NCI-H510A treated with DMSO at 0.1 percent for 48 hours (cell line): ENCODE measurements around the gene PARD6G.
A peak's percentile ranks its signal among the peaks of the same experiment; 100 is the strongest.

Experiments
- DNase-seq: peaks from one replicate; lab custom pipeline; 2025; lab: John Stamatoyannopoulos, UW

PARD6G gene

DNA sequence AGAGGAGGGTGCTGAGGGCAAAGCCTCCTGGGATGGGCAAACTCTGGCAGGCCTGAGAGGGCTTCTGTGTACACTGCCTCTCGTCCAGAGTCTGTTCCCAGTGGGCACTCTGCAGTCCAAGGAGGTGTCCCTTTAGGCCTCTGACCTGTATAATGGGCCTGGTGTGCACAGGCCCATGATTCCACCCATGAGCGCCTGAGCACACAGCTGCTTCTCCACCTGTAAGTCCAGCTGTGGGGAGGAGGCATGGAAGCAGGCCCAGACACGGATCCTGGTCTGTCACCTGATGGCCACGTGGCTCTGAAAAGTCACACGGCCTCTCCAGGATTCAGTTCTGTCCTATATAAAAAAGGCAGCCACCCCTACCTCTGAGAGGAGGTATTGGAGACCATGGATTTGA lies 57.0 kb downstream of the PARD6G start:
- no peak for DNase-seq

DNA sequence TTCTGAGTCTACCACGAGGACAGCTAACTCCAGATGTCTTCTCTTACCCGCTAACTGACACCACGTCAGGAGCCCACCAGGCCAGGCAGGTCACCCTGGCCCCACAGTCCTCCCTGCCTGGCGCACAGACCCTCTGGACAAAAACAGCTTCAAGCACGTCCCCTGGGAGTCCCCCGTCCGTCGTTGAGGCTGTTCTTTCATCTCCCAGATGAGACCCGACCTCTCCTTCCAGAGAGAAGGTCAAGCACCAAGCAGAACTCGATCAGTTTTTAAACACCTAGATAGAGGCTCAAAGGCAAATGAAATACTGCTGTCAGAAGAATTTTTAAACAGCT lies 57.8 kb downstream of the PARD6G start:
- no peak for DNase-seq

DNA sequence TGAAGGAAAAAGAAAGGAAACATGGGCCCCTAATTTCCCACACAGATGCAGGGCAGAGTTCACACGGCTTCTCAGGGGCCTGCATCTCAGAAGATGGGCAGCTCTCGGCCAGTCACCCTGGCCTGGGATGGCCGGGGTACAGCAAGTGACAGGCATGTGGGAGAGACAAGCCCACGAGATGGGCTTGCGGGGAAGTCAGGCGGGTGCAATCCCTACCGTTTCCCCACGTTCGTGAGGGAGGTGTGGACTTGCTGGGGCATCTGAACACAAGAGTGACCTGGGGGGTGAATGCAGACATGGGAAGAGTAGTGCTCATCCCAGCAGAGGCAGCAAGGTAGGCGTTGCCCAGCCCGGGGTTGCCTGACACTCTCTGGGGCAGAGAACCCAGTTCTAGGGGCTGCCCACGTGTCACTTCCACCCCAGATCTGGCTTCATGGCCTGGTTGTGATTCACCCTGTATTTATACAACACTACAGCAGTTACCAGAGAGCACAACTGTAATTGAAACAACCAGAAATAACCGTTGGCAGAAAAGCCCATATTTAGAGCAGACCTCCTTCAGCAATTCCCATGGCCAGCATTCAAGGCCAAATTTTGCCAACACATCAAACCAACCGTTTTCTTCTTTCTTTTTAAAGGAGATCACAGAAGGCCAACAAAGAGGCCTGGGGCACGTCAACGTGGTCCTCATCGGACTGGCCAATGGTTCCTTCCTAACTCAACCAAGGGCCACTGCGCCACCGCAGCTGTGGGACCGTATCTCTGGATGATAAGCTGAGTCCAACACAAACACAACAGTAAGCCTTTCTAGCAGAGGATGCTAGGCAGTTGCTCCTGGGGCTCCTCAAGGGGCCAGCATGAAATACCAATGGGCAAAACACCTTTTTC lies 58.4 kb downstream of the PARD6G start:
- DNase-seq, result no peak

DNA sequence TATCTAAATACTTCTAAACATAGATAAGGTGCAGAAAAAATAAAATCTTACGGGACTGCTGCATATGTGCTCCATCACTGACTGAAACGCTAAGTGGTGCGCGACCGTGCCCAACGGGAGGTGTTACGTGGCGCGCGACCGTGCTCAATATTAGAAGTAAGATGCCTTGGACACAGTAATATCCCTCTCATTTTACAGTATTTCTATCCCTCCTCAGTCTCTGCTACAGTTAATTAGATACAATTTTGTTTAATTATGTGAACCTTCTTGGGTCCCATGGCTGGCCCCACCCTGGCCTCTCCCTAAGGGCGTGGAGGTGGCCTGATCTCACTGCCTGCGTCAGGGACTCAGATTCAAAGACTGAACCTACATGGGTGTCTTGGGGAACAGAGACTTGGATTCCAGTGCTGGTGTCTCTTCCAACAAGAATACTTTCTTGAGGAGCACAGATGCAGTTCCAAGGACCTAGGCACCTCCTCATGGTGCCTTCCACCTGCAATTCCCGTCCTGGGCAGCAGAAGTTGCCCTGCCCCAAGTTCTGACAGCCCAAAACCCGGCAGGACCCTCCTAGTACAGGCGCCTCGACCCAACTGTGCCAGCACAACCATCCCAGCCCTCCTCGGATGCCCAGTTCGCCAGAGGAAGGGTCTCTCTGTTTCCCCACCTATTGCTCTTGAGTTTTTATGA lies 59.2 kb downstream of the PARD6G start:
- DNase-seq, result no peak

DNA sequence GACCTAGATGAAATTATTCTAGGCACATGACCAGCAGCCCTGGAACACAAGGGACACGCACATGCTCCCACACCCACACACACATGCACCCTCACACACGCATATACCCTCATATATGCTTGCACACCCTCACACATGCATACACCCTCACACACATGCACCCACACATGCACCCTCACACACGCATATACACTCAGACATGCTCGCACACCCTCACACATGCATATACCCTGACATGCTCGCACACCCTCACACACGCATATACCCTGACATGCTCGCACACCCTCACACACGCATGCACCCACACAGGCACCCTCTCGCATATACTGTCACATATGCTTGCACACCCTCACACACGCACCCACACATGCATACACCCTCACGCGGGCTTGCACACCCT lies 61.8 kb downstream of the PARD6G start:
- DNase-seq, result no peak

DNA sequence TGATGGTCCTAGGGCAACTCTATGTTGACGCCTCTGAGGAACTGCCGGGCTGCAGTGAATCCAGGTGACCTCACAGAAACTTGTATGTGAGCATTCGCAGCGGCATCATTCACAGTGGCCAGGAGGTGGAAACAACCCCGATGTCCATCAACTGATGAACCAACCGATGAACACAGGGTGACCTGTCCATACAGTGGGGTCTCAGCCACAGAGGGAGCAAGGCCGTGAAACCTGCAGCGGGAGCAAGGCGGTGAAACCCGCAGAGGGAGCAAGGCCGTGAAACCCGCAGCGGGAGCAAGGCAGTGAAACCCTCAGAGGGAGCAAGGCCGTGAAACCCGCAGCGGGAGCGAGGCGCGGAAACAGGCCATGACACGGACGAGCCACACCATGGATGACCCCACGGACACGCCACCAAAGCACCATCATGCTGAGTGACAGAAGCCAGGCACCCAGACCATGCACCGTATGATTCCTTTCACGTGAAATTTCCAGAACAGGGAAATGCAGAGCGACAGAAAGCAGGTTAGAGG lies 63.0 kb downstream of the PARD6G start:
- DNase-seq, result no peak

DNA sequence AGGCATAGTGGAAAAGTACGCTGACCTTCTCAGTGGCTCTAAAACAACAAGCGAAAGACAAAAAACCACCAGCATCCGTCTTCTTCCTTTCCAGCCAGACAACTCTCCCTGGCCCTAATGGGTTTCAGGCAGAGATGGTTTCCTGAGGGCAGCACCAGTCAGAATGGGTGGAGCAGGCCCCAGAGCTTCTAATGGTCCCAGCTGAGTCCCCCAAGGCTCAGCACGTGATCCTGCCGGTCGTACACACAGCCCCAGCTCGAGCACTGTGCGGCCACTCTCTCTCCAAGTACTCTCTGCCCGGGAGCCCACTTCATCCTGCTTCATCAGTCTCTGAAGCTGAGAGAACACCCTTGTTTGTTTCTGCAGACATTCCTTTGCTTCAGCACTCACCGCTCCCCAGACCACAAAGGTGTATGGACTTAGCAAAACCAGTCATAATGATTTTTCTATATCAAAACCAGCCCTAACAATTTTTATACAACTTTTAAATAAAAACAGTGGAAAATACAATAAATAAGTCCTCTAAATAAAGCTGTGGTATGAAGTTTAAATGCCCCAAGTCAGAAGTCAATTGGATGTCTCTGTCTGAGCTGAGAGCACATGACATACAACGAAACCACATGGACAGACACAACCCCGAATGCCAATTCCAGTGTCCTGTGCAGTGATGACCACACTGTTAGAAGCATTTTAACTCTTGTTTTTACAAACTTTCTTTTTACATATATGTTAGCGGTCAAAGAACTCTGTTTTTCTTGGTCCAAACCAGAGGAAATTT lies 63.9 kb downstream of the PARD6G start:
- peak; percentile 13 for DNase-seq

DNA sequence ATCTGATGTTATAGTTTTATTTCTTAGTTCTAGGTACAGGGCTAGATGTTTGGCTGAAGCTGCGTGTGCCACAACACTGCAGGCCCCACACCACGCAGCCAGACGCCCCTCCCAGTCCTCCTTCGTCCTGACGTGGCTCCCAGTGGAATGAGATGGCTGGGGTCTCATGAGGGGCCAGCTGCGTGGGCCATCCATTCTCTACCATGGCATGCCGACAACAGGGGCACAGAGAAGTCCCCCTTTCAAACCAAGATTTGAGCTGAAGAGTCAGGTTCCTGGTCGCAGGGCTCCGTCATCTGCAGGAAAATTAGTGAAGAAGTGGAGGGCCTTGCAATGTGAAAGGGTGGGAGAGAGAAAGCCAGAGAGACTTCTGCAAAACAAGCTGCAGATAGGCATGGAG lies 64.5 kb downstream of the PARD6G start:
- DNase-seq, result no peak

DNA sequence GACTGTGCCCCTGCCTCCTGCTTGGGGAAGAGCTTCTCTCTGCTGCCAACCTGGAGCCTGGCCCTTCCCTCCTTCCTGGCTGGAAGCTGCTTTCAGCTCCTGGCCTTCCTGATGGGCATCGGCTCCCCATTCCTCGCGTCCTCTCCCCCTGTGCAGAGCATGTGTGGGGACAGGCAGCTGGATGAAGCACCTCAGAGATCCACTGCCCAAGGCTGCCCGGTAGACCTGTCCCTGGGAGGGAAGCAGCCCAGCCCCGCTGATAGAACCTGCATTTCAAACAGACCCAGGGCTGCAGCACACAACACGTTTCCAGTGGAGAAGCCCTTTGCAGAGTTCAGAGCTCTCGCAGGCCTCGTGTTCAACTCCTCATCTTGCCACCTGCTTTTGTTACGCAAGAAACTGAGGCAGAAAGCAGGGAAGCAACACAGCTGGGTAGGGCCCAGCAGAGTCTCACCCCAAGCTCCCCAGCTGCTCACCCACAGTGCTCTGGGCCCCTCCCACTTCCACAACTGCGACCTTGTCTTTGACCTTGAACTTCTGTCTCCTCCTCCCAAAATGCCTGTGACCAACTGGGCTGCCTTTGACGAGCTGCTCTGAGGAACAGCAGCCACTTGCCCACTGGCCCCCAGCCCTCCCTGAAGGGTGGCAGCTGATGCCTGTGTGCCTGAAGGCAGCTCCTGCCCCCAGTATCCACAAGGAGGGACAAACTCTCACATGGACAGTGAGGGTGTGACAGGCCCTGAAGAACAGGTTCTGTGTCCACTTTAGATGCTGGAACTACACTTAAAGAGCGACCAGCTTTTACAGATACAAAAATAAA lies 65.5 kb downstream of the PARD6G start:
- peak; percentile 21 for DNase-seq

DNA sequence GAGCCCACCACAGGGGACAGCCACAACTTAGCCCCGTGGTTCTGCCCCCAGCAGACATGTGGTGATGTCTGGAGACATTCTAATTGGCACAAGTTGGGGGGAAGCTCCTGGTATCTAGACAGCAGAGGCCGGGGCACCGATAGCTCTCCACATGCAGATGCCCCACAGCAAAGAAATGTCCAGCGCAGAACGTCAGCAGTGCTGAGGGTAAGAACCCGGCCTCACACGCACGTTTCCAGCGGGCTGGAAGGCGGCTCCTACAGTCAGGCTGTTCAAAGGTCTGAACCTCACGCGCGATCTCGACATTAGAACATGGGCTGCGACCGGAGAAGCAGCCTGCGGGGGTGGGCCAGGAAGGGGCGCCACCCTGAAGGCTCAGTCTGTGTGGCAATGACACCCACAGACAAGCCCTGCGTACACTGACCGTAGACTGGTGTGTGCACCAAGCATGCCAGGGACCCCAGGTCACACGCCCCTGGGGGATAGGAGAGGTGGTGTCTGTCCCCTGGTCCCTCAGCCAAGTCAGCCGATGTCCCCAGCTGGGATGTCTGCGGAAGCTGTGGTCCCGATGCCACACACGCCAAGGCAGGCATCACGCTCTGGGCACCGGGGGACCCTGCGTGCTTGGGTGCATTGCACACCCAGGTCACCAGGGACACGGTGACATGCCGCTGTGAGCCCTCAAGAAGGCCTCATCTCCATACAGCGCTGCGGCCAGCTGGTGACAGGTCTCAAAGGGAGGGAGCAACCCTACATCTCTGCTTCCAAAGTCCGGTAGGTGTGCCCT lies 66.3 kb downstream of the PARD6G start:
- DNase-seq, result no peak

DNA sequence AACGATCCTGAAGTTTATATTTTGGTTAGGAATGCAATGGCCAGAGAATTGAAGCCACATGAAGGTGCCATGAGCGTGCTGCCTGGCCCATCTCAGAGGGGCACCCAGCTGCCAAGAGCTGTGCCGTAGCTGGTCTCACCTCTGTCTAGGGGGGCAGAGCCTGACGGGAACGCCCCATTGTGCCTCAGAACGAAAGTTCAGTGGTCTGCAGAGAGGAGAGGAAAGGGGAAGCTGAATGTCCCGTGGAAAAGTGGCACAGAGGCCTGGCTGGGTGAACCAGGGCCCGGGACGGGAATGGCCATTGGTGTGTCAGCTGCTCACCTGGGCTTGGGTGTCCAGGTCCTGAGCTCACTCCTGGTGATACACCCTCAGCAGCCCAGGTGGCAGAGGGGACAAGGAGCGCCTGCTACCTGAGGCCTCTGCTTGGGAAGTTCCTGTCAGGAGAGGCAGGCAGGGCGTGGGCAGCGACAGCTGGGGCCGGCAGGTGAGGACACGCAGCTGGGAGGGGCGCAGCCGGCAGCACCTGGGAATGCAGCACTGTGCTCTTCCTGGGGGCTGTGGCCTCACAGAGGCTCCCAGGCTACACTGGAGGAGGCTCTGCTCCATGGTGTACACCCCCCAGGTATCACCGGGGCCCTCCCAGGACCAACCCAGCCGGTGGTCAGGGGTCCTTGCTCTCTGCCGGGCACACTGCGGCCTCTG lies 67.3 kb downstream of the PARD6G start:
- DNase-seq, result peak; percentile 75

DNA sequence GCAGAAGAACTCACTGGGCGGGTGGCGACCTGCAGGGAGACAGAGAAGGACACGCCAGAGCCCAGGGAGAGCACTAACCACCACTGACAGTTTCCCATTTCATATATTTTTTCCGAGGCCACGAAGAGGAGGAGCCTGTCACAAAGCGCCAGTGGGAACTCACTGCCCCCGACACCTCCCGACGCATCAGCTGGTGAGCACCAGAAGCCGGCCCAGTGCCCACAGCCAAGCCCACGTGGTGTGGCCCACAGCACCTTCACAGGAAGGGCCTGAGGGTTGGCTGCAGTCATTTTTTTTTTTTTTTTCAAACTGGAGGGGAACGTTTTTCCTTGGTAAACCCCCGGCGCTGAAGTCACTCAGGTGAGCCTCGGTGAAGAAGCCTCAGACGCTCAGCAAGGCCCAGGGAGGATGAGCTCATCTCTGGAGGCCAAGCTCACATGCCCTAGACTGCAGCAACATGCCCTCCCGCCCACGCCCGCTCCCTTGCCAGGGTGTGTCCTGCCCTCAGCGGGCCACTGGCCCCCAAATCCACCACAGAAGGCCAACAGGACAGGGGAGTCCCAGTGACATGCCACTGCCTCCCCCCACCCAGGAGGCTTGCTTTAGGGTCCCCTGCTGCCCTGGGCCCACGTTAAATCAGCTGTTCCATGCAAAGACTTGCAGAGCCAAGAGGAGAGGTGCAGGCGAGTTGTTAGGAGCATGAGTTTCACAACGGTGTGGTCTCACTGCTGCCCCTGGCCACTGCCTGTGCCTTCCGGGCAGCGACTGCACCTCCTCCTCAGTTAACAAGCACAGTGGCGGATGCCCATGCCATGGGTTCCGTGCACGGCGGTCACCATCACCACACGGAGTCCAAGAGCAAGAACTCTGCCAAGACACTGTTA lies 68.1 kb downstream of the PARD6G start:
- DNase-seq, result no peak

DNA sequence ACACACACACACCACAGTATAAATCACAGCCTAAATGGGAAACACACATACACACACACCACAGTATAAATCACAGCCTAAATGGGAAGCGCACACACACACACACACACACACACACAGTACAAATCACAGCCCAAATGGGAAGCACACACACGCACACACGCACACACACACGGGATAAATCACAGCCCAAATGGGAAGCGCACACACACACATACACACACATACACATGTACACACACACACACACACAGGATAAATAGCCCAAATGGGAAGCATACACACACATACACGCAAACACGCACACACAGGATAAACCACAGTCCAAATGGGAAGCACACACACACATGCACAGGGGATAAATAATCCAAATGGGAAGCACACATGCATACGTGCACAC lies 70.2 kb downstream of the PARD6G start:
- no peak for DNase-seq

DNA sequence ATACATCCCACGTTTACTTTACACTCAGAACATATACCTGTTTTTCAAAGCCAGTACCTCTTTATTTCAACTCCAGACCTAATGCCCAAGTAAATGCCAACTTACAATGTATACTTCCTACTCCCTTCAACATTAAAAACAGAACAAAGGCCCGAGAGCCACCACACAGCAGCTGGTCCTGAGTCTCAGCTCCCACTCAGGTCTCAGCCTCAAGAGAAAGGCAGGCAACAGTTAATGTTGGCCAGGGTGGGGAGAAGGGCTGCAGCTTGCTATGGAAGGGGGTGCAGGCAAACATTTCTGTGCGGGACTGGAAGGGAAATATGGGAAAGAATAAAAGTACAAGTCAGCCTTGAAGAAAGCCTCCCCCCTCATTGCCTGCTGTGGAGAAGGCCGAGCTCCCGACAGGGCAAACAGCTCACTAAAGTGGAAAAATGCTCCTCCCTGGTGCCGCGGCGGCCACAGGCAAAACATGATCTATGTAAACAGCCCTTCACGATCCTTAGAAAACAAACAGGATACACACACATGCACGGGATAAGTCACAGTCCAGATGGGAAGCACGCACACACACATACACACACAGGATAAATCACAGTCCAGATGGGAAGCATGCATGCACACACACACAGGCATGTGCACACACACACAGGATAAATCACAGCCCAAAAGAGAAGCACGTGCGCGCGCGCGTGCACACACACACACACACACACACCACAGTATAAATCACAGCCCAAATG lies 70.8 kb downstream of the PARD6G start:
- peak; percentile 11 for DNase-seq

DNA sequence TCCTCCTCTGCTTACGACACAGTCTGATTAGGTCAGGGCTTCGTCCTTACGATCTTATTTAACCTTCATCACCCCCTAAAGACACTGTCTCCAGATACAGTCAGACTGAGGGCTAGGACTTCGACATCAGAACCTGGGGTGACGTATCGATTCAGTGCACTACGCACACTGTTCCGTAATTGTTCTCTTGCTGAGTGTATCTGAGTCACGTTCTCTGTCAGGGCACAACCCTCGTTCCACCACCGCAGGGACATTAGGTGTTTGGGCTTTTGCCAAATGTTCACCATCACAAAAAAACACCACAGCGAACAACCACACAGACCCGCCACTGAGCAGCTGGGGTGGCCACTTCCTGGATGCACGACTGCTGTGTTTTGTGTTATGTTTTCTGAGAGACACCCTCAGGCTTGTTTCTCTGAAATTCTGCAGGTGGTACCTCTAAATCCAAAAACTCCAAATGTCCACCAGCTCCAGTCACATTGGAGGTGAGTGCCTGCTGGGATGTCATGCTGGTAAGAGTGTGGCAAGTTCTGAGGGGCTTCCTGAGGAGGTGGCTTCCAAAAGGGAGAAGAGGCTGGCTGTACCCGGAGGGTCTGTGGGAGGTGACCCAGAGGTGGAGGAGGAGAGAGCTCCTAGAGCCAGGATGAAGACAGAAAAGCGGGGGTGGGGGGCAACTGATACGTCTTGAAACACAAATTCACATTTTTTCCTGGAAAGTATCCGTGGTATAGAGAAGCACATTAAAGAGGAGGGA lies 71.7 kb downstream of the PARD6G start:
- no peak for DNase-seq

DNA sequence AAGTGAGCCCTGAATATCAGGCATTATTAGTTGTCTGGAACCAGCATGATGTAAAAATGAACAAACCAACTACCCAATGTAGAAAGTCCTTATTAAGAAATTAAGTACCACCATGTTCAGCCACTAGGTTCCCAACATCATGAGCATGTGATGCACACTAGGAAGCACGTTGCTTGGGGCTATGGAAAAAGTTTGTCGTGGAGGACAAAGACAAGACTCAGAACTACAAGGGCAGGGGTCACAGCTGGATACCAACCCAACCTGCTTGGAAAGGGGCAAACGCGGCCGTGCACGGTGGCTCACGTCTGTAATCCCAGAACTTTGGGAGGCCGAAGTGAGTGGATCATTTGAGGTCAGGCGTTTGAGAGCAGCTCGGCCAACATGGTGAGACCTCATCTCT lies 74.3 kb downstream of the PARD6G start:
- DNase-seq, result no peak

DNA sequence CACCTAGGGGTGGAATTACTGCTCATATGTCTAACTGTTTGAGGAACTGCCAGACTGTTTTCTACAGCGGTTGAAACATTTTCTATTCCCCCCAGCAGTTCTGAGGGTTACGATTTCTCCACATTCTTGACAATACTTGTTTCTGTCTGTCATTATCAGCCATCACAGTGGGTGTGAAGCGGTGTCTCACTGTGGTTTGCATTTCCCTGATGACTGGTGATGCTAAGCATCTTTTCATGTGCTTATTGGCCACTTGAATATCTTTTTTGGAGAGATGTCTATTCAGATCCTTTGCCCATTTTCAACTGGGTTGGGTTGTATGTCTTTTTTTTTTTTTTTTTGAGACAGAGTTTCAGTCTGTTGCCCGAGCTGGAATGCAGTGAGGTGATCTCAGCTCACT lies 75.3 kb downstream of the PARD6G start:
- no peak for DNase-seq
